D721Med (cell line): ENCODE results near the gene MBNL2.
"Not testable (repeated sequence)": the region's sequence is repeated elsewhere in the genome, so short reads cannot be mapped to it uniquely, and the experiment has no call there.

Source experiments
- DNase-seq: peaks from one replicate; pipeline ENCODE4 v3.0.0; 2011; ENCODE audit warnings: low spot score; ENCODE audit not compliant: insufficient read length
- FAIRE-seq: peaks from 2 replicates; lab custom pipeline; 2011; peaks lifted over from hg19 to GRCh38; lab: Jason Lieb, UNC
- TF ChIP-seq, protein P1 (sequence below): IDR thresholded peaks from 2 replicates; pipeline ENCODE4 v1.5.1; 2012; ENCODE audit warnings: mild to moderate bottlenecking, control low read depth; ENCODE audit not compliant: insufficient read depth; ENCODE audit errors: missing control alignments

The MBNL2 gene

DNA sequence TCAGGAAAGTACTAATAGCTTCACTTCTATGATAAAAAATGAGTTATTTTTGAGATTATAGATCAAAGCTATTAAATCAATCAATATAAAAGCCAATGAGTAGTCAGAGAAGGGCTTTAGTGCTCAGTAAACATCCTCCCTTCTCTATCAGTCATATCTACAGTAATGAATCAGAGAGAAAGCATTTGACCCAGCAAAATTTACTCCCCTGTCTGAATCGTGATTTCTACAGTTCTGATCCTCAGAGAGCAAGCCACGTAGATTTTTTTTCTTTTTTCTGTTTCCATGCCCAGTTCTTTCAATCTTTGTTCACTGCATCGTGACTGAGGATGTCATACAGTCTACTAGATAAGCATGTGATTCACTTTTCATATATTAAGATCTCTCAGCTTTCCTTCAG is 16.2 kb upstream of the MBNL2 start:
- DNase-seq (no peak), FAIRE-seq (no peak)
- TF ChIP-seq, protein P1, sequence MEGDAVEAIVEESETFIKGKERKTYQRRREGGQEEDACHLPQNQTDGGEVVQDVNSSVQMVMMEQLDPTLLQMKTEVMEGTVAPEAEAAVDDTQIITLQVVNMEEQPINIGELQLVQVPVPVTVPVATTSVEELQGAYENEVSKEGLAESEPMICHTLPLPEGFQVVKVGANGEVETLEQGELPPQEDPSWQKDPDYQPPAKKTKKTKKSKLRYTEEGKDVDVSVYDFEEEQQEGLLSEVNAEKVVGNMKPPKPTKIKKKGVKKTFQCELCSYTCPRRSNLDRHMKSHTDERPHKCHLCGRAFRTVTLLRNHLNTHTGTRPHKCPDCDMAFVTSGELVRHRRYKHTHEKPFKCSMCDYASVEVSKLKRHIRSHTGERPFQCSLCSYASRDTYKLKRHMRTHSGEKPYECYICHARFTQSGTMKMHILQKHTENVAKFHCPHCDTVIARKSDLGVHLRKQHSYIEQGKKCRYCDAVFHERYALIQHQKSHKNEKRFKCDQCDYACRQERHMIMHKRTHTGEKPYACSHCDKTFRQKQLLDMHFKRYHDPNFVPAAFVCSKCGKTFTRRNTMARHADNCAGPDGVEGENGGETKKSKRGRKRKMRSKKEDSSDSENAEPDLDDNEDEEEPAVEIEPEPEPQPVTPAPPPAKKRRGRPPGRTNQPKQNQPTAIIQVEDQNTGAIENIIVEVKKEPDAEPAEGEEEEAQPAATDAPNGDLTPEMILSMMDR, result no peak

DNA sequence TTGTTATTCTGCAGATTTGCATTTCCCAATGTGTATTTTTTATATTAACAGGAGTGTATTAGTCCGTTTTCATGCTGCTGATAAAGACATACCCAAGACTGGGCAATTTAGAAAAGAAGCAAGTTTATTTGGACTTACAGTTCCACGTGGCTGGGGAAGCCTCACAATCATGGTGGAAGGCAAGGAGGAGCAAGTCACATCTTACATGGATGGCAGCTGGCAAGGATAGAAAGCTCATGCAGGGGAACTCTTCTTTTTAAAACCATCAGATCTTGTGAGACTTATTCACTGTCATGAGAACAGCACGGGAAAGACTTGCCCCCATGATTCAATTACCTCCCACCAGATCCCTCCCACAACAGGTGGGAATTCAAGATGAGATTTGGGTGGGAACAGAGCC is 14.9 kb upstream of the MBNL2 start:
- FAIRE-seq, DNase-seq: not testable (repeated sequence)

DNA sequence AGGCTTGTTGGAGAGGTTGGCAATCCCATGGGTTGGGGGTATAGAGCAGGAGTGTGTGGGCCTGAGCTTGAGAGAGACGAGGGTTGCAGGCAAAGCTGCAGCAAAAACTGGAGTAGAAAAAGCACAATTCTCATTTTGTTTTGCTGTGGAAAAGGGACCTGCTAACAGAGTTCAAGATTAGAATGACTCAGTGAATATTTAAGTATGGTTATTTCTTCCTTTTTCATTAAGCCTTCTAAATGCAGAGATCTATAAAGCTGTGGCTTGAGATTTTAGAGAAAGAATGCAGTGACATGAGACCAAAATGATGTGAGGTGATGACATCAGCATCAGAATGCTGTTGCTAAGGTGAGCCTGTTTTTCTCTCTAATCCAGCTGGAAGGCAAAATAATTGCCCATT is 10.8 kb upstream of the MBNL2 start:
- FAIRE-seq (no peak), DNase-seq (no peak)
- TF ChIP-seq, protein P1, result no peak

DNA sequence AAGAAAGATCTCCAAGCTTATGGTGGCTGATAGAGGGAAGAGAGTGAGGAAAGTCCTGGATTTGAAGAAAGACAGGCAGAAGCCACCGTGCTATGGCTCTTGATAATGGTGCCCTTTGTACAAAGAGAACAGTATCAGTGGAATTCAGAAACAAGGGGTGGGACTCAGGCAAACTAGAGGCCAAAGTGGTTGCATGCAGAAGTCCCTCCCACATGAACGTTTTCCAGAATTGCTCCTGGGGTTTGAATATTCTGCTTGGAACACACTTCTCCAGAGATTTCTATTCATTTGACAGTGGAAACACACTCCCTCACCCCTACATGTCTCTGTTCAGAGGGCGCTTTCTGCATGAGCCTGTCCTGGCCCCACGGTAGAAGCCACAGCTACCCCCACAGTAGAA is 10.1 kb upstream of the MBNL2 start:
- TF ChIP-seq, protein P1, result no peak
- no peak for FAIRE-seq
- DNase-seq, result no peak

DNA sequence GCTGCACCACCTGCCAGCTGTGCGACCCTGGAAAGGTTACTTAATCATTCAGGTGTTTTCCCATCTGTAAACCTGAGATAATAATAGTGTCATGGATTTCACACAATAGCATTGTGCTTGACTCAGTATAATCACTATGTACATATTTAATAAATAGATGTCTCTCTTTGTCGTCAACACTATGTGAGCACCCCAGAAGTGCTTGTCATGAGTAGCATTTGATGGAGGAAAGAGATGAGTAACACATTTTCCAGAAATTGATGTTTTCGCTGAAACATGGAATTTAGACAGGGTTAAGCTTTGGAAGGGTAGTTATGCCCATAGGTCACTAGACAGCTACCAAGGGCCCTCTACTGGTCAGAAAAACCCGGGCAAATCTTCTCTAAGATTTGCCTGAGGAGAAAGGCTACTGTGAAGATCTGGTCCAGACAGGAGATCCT is 9.5 kb upstream of the MBNL2 start:
- FAIRE-seq, result no peak
- DNase-seq, result no peak
- TF ChIP-seq, protein P1, result peak; percentile 47

DNA sequence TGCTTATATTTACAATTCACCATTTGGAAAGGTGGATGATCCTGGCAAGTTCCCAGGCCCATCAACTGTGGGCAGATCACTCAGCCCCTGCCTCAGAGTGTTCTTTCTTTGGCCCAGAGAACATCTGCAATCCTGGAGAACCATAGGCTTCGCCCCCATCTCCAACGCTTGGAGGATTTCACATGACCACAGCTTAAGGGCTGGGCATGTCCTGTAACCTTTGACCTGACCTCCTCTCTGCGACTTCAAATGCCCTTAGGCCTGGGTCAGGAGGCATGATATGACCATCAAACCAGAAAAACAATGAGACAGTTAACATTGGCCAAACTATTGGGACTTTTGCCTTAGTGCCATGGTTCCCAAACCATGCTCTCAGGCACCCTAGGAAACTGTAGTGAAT is 7.2 kb upstream of the MBNL2 start:
- FAIRE-seq (no peak), DNase-seq (no peak)
- TF ChIP-seq, protein P1, result no peak

DNA sequence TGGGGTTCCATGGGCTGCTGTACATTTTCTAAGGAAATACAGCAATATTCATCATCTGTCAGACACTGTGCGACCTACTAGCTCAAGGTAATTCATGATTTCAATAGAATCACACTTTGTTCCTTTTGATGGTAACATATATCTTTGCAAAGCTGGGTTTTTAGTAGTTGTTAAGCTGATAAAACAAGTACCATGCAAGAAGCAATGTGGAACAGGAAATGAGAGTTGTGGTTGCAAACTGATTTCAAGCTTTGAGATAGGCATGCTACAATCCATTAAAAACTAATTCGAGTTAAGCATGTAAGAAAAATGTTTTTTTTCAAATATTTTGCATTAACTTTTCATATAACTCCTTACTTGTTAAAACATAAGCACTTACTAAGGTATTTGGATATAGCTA is 6.8 kb upstream of the MBNL2 start:
- TF ChIP-seq, protein P1, result no peak
- FAIRE-seq (no peak), DNase-seq (no peak)

DNA sequence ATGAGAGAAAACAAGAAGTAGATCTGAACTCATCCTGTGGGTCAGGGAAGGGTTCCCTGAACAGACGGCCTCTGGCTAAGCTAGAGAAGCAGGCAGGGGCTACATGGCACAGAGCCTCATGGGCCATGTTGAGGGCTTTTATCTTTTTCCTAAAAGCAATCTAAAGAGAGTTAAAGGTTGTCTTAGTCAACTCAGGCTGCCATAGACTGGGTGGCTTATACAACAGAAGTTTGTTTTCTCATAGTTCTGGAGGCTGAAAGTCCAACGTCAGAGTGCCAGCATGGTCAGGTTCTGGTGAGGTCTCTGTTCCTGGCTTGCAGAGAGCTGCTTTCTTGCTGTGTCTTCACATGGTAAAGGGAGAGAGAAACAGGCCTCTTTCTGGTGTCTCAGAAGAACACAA is 2.9 kb upstream of the MBNL2 start:
- TF ChIP-seq, protein P1, result no peak
- no peak for DNase-seq
- FAIRE-seq, result no peak
